ENCODE measurements around the gene MSANTD1. TPM values are rescaled to one million over a fixed set of nuclear protein-coding genes. Genes with fewer than 3 reads are reported as not detected.

The MSANTD1 gene
- total and polyA plus RNA-seq, 8 donors, result 0.31 to 5.8 (median 2.6) TPM; not detected in 2

DNA sequence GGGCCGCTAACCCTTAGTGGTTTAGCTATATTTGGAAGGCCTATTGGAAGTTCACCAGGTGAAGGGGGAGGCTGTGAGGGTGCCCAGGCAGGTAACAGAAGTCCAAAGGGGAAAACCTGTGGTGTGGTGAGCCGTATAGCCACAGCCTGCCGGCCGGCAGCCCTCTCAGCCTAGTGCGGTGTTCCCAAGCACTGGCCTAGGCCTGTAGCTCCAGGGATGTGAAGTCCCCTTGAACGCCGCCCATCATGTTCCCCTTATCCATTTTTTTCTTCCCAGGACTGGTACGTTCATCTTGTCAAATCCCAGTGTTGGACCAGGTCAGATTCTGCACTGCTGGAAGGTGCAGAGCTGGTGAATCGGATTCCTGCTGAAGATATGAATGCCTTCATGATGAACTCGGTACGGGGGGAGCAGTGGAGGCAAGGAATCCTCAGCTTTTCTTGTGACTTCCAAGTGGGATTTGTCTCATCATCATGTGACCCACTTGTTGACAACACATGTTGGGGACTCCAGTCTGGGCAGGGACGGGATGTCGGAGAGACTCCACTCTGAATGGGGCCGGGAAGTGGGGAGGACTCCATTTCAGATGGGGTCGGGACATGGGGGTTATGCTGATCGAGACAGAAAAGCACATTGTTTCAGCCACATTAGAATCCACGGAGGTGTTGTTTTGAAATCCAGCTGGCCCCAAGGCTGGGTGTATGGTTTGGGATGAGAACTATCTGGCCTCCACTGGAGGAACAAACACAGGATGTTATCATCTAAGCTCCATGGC lies 39.2 kb upstream of the MSANTD1 start:
- no peak for DNase-seq
- Histone ChIP-seq H3K4me1 (peaks cover 0 to 11% (median 6%) of the 10 kb centered on the region in 4 donors), H3K4me3 (no peak overlapping the region), H3K27me3 (no peaks in the 10 kb centered on the region), H3K9me3 (no peaks in the 10 kb centered on the region), H3K27ac (no peak overlapping the region), H3K36me3 (peaks cover 68 to 90% (median 84%) of the 10 kb centered on the region in 4 donors)
- intact Hi-C loops (cut with DNase I; ENCODE audit: low total_unique reads), result no loop called here
- no peak for TF ChIP-seq POLR2AphosphoS5 (IDR thresholded peaks at IDR 0.05)
- TF ChIP-seq EP300 (IDR thresholded peaks at IDR 0.05), result no peak
- TF ChIP-seq, protein P1, sequence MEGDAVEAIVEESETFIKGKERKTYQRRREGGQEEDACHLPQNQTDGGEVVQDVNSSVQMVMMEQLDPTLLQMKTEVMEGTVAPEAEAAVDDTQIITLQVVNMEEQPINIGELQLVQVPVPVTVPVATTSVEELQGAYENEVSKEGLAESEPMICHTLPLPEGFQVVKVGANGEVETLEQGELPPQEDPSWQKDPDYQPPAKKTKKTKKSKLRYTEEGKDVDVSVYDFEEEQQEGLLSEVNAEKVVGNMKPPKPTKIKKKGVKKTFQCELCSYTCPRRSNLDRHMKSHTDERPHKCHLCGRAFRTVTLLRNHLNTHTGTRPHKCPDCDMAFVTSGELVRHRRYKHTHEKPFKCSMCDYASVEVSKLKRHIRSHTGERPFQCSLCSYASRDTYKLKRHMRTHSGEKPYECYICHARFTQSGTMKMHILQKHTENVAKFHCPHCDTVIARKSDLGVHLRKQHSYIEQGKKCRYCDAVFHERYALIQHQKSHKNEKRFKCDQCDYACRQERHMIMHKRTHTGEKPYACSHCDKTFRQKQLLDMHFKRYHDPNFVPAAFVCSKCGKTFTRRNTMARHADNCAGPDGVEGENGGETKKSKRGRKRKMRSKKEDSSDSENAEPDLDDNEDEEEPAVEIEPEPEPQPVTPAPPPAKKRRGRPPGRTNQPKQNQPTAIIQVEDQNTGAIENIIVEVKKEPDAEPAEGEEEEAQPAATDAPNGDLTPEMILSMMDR (IDR thresholded peaks at IDR 0.05), result no peak
- TF ChIP-seq POLR2A (IDR thresholded peaks at IDR 0.05), result no peak
- WGBS, 5 donors, result 95 to 98% (median 96%) methylated on average over 17 of the region's 17 CpGs

DNA sequence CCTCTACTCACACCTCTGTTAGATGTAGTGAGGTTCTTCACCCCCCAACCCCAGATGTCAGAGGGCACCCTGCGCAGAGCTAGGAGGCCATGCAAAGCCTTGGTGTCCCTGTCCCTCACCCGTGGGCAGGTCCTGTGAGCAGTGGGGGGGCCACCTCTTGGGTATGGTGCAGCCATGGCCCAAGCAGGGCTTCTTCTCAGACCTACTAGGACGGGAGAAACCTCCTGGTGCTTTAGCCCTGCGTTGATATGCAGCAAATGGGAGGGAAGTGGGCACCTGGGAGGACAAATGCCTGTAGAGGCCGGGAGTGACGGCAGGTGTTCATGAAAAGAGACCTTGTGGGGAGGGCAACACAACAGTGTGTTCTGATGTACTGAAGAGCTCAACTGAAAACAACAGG lies 38.5 kb upstream of the MSANTD1 start:
- peaks cover 75 to 98% (median 89%) of the 10 kb centered on the region in 4 donors for H3K36me3 ChIP-seq
- TF ChIP-seq POLR2A (IDR thresholded peaks at IDR 0.05) (no peak), EP300 (IDR thresholded peaks at IDR 0.05) (no peak), POLR2AphosphoS5 (IDR thresholded peaks at IDR 0.05) (no peak)
- TF ChIP-seq, protein P1 (IDR thresholded peaks at IDR 0.05), result no peak
- H3K4me1 ChIP-seq, result peaks cover 0 to 9% (median 4%) of the 10 kb centered on the region in 4 donors
- H3K27me3 ChIP-seq, result no peaks in the 10 kb centered on the region
- H3K9me3 ChIP-seq, result no peaks in the 10 kb centered on the region
- H3K4me3 ChIP-seq, result no peak overlapping the region
- 85 to 93% (median 92%) methylated on average over 4 to 6 of the region's 6 CpGs for WGBS, 5 donors
- no peak overlapping the region for H3K27ac ChIP-seq
- intact Hi-C loops (cut with DNase I; ENCODE audit: low total_unique reads), result no loop called here
- DNase-seq, result no peak

DNA sequence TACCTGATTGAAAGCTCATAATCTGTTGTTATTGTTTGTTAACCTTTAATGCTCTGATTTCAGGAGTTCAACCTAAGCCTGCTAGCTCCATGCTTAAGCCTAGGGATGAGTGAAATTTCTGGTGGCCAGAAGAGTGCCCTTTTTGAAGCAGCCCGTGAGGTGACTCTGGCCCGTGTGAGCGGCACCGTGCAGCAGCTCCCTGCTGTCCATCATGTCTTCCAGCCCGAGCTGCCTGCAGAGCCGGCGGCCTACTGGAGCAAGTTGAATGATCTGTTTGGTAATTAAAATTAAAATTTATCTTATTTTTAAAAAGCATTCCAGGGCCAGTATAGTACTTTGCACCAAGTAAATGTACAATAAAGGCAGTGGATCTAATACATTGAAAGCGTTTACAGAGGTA lies 37.1 kb upstream of the MSANTD1 start:
- no peak for DNase-seq
- peaks cover 77 to 96% (median 91%) of the 10 kb centered on the region in 4 donors for H3K36me3 ChIP-seq
- WGBS, 5 donors, result 95 to 98% (median 96%) methylated on average over 8 of the region's 8 CpGs

DNA sequence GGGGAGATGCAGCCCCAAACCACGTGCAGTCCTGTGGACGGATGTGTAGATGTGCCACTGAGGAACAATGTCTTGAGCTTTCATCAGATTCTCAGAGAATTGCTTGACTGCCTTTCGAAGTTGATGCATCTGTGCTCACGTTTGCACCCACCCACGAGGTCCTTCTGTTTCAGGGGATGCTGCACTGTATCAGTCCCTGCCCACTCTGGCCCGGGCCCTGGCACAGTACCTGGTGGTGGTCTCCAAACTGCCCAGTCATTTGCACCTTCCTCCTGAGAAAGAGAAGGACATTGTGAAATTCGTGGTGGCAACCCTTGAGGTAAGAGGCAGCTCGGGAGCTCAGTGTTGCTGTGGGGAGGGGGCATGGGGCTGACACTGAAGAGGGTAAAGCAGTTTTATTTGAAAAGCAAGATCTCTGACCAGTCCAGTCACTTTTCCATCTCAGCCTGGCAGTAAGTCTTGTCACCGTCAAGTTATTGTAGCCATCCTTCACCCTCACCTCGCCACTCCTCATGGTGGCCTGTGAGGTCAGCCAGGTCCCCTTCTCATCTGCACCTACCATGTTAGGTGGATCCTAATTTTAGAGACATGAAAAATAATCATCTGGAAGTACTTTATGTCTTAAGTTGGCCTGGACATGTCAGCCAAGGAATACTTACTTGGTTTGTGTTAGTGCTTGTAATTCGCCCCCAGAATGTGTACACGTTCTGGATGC lies 36.4 kb upstream of the MSANTD1 start:
- H3K9me3 ChIP-seq, result no peaks in the 10 kb centered on the region
- H3K27me3 ChIP-seq, result no peaks in the 10 kb centered on the region
- H3K4me1 ChIP-seq, result peaks cover 0 to 8% (median 3%) of the 10 kb centered on the region in 4 donors
- no peak for DNase-seq
- no peak overlapping the region for H3K4me3 ChIP-seq
- WGBS, 5 donors, result 92 to 96% (median 94%) methylated on average over 12 of the region's 12 CpGs
- intact Hi-C loops (cut with DNase I; ENCODE audit: low total_unique reads), result no loop called here
- TF ChIP-seq POLR2AphosphoS5 (IDR thresholded peaks at IDR 0.05) (no peak), EP300 (IDR thresholded peaks at IDR 0.05) (no peak), POLR2A (IDR thresholded peaks at IDR 0.05) (no peak)
- TF ChIP-seq, protein P1 (IDR thresholded peaks at IDR 0.05), result no peak
- H3K27ac ChIP-seq, result no peak overlapping the region
- peaks cover 72 to 96% (median 91%) of the 10 kb centered on the region in 4 donors for H3K36me3 ChIP-seq

More for the DNA sequence above, 37.1 kb upstream of the MSANTD1 start:
- Histone ChIP-seq H3K27ac (no peak overlapping the region), H3K4me3 (no peak overlapping the region), H3K27me3 (no peaks in the 10 kb centered on the region), H3K9me3 (no peaks in the 10 kb centered on the region), H3K4me1 (peaks cover 0 to 9% (median 4%) of the 10 kb centered on the region in 4 donors)
- intact Hi-C loops (cut with DNase I; ENCODE audit: low total_unique reads), result no loop called here
- TF ChIP-seq, protein P1 (IDR thresholded peaks at IDR 0.05), result no peak
- TF ChIP-seq POLR2A (IDR thresholded peaks at IDR 0.05) (no peak), POLR2AphosphoS5 (IDR thresholded peaks at IDR 0.05) (no peak), EP300 (IDR thresholded peaks at IDR 0.05) (no peak)
